Ovary (tissue), 9 donors: ENCODE data around the gene BICC1. TPM values are rescaled to one million over a fixed set of nuclear protein-coding genes. Genes with fewer than 3 reads are reported as not detected.

Experiments used
- DNase-seq, 5 donors: peaks; one replicate each; pipeline ENCODE4 v3.0.0-alpha.2; 2019 to 2020
- H3K27ac ChIP-seq, 2 donors: fragments of 200-600 bp; one replicate each; pipeline versions ENCODE4 v1.5.1 to v1.8.0; 2019 to 2022
- H3K27me3 ChIP-seq: fragments of 200-600 bp; one replicate; pipeline ENCODE4 v1.8.0; 2022
- H3K36me3 ChIP-seq: fragments of 200-600 bp; sonication (generic); one replicate; pipeline ENCODE4 v1.5.1; 2019
- H3K4me1 ChIP-seq: one replicate; pipeline ENCODE4 v1.8.1; 2013; ENCODE audit warnings: mild to moderate bottlenecking, moderate library complexity; ENCODE audit not compliant: insufficient read depth
- H3K4me3 ChIP-seq: fragments of 200-600 bp; sonication (generic); one replicate; pipeline ENCODE4 v1.5.1; 2017
- H3K9me3 ChIP-seq, 2 donors: fragments of 200-600 bp in 1 of 2; sonication (generic) in 1 of 2; one replicate each; pipeline versions ENCODE4 v1.5.1 to v1.8.1; 2013 to 2019; ENCODE audit warnings: mild to moderate bottlenecking in 1 of 2, moderate library complexity in 1 of 2
- EP300 ChIP-seq: sonication (generic); formaldehyde crosslinking; IDR thresholded peaks from one replicate; pipeline ENCODE4 v1.6.1; 2017; ENCODE audit warnings: antibody characterized with exemption
- POLR2A ChIP-seq: fragments of 450-650 bp; IDR thresholded peaks from one replicate; pipeline ENCODE4 v1.6.1; 2017; ENCODE audit warnings: antibody characterized with exemption, mild to moderate bottlenecking, moderate library complexity
- WGBS, 3 donors: extraction: QIAGEN DNeasy Blood & Tissue Kit in 1 of 3; methylation state at CpG; one replicate each; pipeline versions ENCODE4 v1.1.5 to v1.1.7; 2013 to 2017; 5-methylcytosine and 5-hydroxymethylcytosine counted together
- intact Hi-C, 4 donors: fragments of 100-400 bp; cut with DNase I; formaldehyde crosslinking; loops; one replicate each; pipeline versions ENCODE4 v1.11.0 to v1.15.1; 2022 to 2023
- polyA plus RNA-seq, 2 donors: library from polyadenylated mRNA; stranded (reverse); fragments of 200-250 nt in 1 of 2; fragments of 350-450 nt in 1 of 2; fragmentation: Illumina TruSeq in 1 of 2; extraction: RNeasy Lipid Tissue Mini Kit (QIAGEN cat#74804) in 1 of 2; gene quantifications; one replicate each; pipeline ENCODE4 v1.2.3, GENCODE V29; 2013 to 2014
- total RNA-seq, 7 donors: library from RNA; depleted of rRNA in 2 of 7; stranded (reverse); fragments of >200 nt in 2 of 7; fragmentation: NEBNext Ultra II Directional in 3 of 7; extraction: Animal tissue kit (Norgen Biotek cat#: 25700) in 3 of 7; gene quantifications; one replicate each; pipeline versions ENCODE4 v1.1.0 to v1.2.4, GENCODE V29; 2016 to 2023
- TF ChIP-seq, protein P1 (sequence below), 3 donors: fragments of 450-650 bp in 2 of 3; fragments of 200-600 bp in 1 of 3; IDR thresholded peaks; one replicate each; pipeline versions ENCODE4 v1.5.1 to v1.8.0; 2016 to 2022; ENCODE audit warnings: antibody characterized with exemption in 3 of 3, mild to moderate bottlenecking in 1 of 3
- donor health status: DM: no; HTN: no; CAD: no; lungs with moderate emphysema.
- donor health status: DM: no; HTN: no; CAD: no.
- donor health status: Bipolar disorder and iron deficiency.
- donor health status: DM: yes; HTN: yes; CAD: no.
- donor health status: DM: no; HTN: no; CAD: no.
- donor health status: DM: yes; HTN: yes; CAD: no.

The BICC1 gene
- total and polyA plus RNA-seq, 9 donors: 13.6 to 43.4 (median 23.5) TPM

DNA sequence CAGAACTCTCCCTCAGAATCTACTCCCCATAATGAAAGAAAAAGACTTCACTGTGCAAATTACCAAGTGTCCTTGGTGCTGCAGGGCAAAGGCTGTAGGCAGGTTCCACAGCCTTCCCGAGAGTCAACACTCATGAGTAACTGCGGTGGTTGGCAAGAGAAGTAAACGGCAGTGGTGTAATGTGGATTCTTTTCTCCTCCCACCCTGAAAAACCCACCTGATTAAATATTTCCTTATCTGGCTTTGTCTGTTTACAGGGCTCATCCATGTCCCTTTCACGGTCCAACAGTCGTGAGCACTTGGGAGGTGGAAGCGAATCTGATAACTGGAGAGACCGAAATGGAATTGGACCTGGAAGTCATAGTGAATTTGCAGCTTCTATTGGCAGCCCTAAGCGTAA is 300.9 kb downstream of the BICC1 start:
- intact Hi-C loops: no loop called here
- Histone ChIP-seq H3K36me3 (no peaks in the 10 kb centered on the region), H3K4me3 (no peak overlapping the region), H3K27me3 (no peaks in the 10 kb centered on the region), H3K4me1 (peaks cover 6% of the 10 kb centered on the region), H3K9me3 (no peaks in the 10 kb centered on the region), H3K27ac (no peak overlapping the region)
- WGBS, 3 donors: 92 to 93% (median 93%) methylated on average over 8 of the region's 8 CpGs
- DNase-seq: no peak
- TF ChIP-seq POLR2A (no peak), EP300 (no peak)
- TF ChIP-seq, protein P1, sequence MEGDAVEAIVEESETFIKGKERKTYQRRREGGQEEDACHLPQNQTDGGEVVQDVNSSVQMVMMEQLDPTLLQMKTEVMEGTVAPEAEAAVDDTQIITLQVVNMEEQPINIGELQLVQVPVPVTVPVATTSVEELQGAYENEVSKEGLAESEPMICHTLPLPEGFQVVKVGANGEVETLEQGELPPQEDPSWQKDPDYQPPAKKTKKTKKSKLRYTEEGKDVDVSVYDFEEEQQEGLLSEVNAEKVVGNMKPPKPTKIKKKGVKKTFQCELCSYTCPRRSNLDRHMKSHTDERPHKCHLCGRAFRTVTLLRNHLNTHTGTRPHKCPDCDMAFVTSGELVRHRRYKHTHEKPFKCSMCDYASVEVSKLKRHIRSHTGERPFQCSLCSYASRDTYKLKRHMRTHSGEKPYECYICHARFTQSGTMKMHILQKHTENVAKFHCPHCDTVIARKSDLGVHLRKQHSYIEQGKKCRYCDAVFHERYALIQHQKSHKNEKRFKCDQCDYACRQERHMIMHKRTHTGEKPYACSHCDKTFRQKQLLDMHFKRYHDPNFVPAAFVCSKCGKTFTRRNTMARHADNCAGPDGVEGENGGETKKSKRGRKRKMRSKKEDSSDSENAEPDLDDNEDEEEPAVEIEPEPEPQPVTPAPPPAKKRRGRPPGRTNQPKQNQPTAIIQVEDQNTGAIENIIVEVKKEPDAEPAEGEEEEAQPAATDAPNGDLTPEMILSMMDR (IDR thresholded peaks at IDR 0.05): no peak

DNA sequence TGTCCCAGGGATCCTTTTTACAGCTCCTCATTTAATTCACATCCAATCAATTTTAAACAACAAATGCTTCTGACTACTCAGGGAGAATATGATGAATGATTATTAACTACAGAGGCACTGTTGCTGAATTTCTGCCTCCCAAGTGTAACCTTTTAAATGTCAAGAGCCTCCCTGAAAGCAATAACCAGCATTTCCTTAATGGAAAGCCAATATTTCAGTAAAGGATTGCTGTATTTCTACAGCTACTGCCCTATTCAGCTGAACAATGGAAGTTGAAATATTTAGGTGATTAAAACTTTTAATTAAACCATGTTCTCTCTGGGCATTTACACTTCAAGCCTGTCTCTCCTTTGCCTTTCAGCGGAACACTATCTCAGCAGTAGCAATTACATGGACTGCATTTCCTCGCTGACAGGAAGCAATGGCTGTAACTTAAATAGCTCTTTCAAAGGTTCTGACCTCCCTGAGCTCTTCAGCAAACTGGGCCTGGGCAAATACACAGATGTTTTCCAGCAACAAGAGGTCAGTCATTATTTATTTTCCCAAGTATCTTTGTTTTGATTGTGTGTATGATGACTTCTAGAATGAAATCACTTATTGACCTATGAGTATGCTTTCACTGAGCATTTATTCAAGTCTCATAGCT is 304.7 kb downstream of the BICC1 start:
- 25 to 34% (median 29%) methylated on average over 2 of the region's 2 CpGs for WGBS, 3 donors

DNA sequence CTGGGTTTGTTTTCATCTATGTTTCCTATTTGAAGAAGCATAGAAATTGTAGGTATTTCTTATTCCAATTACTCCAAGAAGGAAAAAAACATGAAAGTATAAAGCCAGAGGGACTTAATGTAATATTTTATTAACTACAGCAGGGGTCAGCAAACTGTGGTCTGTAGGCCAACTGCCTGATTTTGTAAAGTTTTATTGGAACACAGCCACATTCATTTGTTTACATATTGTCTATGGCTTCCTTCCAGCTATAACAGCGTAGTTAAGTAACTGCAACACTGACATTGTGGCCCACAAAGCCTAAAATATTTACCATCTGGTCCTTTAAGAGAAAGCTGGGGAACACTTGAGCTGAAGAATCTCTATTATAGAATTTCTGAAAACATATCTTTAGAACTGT is 306.2 kb downstream of the BICC1 start:
- H3K36me3 ChIP-seq: no peaks in the 10 kb centered on the region
- no peak overlapping the region for H3K27ac ChIP-seq
- peaks cover 8% of the 10 kb centered on the region for H3K4me1 ChIP-seq
- H3K9me3 ChIP-seq: no peaks in the 10 kb centered on the region
- intact Hi-C loops: no loop called here
- no peak for TF ChIP-seq EP300
- no peak for TF ChIP-seq POLR2A
- TF ChIP-seq, protein P1 (IDR thresholded peaks at IDR 0.05): no peak
- H3K27me3 ChIP-seq: no peaks in the 10 kb centered on the region
- DNase-seq: no peak
- no peak overlapping the region for H3K4me3 ChIP-seq
- WGBS, 3 donors: 0 to 13% (median 4%) methylated on average over 1 of the region's 1 CpG

More for the DNA sequence above, 304.7 kb downstream of the BICC1 start:
- no peaks in the 10 kb centered on the region for H3K36me3 ChIP-seq
- H3K4me3 ChIP-seq: no peak overlapping the region
- no peaks in the 10 kb centered on the region for H3K9me3 ChIP-seq
- DNase-seq: no peak
- H3K27ac ChIP-seq: peak overlapping the region in 1 of 2 donors; percentile 12
- intact Hi-C loops: no loop called here
- TF ChIP-seq POLR2A: no peak
- TF ChIP-seq, protein P1 (IDR thresholded peaks at IDR 0.05): no peak
- no peak for TF ChIP-seq EP300
- H3K4me1 ChIP-seq: peaks cover 8% of the 10 kb centered on the region
- H3K27me3 ChIP-seq: no peaks in the 10 kb centered on the region

DNA sequence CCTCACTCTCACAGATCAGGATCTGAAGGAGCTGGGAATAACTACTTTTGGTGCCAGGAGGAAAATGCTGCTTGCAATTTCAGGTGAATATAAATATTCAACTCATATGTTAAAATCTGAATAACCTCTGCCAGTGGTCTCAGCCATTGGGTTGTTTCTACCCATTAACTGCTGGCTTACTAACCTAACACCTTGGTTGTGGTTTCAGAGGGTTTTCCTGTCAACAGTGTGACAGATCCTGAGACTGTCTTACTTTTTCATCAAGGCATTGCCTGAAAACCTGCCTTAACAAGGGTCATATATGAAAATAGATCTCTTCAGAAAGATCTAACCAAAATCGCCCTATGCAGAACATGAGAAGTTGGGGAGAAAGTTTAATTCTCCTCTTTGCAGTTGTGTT is 307.7 kb downstream of the BICC1 start:
- no peaks in the 10 kb centered on the region for H3K9me3 ChIP-seq
- 88 to 95% (median 92%) methylated on average over 1 of the region's 1 CpG for WGBS, 3 donors
- no peak overlapping the region for H3K4me3 ChIP-seq
- H3K36me3 ChIP-seq: no peaks in the 10 kb centered on the region
- DNase-seq: no peak
- intact Hi-C loops: no loop called here
- H3K27ac ChIP-seq: no peak overlapping the region
- TF ChIP-seq, protein P1 (IDR thresholded peaks at IDR 0.05): no peak
- TF ChIP-seq EP300 (no peak), POLR2A (no peak)
- peaks cover 8% of the 10 kb centered on the region for H3K4me1 ChIP-seq
- H3K27me3 ChIP-seq: no peaks in the 10 kb centered on the region
